HG02973 (cell line): ENCODE results near the gene ASB4.
"Not testable (repeated sequence)": the region's sequence is repeated elsewhere in the genome, so short reads cannot be mapped to it uniquely, and the experiment has no call there.

ENCODE experiments used
- ATAC-seq: cut with Tn5 transposase; IDR thresholded peaks from one replicate; pipeline ENCODE4 v1.9.1; 2021; ENCODE audit warnings: moderate library complexity; ENCODE audit not compliant: unreplicated experiment

Gene ASB4

DNA sequence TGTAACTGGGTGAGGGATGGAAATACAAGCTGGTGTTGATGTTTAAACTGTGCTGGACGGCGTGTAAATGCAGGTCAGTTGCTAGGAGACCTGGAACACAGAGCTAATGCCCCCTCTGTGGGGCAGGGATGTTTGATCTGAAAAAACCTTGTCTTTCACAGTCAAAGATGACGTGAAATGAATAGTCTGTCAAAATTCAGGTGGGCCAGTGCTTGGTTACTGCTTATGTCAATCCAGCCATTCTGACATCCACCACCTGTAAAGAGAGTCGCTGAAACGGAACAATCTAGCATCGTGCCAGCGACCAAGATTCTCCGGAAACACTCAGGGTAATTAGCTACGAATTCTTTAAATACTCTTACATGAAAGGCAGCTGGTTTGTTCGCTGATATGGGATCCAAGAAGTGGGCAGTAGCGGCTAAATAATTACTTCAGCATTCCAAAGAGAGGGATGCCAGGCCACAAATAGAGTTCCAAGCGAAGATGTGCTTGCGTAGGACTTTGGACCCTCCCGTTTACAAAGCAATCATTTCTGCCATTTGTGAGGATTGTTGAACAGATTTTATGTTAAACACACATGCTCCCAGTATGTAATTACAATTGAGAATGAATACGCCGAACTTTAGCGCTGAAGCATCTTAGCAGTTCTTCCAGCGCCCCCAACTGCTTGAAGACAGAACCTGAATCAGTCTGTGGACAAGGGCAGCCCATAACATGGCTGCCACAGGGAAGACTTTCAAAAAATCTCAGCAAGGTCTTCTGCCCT lies 7.3 kb upstream of the ASB4 start:
- no peak for ATAC-seq

DNA sequence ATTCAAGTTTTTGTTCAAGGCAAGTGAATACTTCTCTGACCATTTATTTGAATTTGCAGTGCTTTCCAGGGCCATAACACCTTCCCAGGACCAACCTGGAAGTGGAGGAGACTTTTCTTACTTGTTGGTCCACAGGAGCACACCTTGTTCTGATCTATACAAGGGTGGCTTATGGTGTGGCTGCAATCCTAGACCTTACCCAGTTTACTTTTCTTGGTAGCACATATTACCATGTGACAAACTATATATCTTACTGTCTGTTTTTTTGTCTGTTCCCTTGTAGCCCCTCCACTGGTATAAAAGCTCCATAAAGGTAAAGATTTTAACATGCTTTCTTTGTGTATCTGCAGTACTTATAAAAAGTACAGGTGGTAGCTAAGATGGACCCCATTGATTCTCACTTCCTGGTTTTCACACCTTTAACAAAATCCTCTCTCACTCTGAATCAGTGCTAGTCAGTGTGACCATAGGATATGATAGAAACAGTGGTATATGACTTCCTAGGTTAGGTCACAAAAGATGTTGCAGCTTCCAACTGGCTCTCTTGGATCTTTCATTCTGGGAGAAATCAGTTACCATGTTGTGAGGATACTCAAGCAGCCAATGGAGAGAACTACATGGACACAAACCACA lies 5.6 kb upstream of the ASB4 start:
- ATAC-seq = peak; percentile 63

DNA sequence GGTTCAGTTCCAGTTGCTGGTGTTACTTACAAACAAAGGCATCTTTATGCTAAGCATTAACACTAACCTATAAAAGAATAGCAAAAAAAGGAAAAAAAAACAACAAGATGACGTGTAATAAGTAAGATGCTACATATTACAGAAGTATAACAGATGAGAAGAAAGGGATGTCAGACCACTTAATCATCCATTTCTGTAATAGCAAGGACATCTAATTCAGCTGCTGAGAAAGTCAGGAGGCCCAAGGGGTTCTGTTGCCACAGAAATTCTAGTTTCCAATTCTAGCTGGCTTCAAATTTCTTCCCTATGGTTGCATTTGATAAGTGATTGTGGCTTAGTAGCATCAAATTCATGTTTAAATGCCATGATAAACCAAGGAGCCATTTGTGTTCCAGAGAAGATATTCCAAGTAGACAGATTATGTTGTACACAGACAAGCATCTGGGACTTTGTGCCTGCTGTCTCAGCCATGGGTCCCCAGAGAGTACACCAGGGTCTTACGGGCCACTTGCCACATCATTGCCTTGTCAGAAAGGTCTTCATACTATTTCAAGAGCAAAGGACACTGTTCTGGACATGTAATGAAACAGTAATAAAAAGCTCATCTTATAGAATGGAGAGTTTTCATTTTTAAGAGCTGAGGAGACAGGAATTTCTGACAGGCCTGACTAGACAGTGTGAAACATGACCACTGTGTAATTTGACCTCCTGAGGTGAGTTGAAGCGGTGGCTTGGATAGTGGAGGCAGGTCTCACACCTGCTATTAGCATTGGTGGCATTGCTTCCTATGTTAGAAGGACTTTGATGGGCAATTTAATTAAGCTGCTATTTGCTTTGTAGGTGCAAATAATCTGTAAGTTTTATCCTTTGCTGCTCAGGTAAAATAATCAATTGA lies 4.2 kb upstream of the ASB4 start:
- ATAC-seq = no peak

DNA sequence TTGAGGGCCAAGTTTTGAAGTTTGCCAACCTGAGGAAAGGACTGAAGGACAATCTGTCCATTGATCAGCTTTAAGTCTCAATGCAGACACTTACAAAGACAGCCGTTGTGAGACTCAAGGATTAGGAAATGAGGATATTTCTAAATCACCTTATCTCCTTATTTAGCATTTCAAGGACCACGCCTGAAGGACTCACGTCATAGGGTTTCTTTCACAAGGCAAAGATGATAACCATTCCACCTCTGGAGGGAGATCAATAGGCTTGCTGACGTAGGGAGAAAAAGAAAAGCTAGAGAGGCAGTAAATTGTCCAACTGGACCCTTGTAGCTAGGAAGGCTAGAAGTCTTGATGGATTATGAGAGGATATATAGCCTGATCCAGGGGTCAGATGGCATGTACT lies 3.3 kb upstream of the ASB4 start:
- no peak for ATAC-seq

DNA sequence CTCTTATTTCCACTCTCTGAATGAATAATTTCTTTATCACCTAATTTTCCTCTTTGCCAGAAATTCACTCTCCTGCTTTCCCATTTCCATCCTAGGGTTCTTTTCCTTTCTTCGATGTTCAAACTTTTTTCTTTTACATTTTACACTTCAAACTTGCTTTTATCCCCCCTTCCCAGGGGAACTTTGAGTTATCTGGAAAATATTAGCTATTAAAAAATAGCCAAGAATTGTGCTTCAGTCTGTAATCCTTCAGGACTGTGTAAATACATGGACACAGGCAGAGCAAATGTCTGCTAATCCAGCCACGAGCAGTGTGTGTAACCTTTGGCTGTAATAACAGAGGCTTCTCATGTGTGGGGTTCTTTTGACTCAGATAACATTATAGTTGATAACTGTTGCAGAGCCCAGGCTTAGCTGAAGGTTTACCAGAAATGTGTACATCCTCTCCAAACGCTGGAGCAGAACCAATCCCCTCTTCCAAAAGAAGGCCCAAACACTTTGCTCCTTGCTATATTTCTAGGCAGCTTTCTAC lies 4.6 kb downstream of the ASB4 start:
- ATAC-seq = no peak

DNA sequence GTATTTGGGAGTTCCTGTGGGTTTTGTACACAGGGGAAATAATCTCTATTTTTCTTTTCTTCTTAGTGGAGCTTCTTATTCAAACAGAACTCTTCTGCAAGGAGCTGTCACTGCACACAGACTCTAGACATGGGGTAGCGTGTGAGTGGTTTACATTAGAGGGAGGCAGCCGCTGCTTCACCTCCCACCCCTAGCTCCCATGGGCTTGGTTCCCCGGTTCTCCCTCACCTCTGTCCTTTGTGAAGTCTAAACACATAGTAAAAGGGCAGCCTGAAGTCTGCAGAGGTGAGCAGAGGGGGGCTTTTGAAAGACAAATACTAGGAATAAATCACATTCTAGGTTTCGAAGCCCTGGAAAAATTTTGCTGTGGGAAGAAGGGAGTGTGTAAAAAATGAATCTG lies 5.5 kb downstream of the ASB4 start:
- ATAC-seq = no peak

DNA sequence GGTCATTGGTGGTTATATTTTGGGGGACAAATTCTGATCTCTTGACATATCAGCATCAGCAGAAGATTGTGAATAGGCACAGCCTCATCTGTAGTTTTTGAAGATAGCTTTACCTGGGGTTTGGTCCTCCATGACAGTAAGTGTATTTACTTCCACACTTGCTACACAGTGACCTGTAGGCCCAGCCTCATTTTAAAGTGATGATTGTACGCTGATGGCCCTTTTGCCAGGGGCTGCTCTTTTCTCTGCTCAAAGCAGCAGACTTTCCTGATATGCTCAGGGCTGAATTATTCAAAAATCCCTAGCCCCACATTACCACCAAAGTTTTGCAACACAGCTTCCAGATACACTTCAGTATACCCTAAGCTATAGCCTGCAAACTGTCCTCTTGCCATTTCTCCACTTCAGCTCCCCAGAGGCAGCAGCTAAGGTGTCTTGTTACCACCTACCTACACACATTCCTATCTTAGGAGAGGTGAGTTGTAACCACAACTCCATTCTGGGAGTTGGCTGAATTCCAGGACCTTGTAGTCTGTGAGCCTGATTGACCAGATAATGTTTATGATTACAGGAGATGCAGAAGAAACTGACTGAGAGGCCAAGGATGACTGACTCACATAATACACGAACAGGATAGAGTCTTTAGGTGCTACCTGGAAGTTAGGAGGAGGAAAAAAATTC lies 6.0 kb downstream of the ASB4 start:
- no peak for ATAC-seq

DNA sequence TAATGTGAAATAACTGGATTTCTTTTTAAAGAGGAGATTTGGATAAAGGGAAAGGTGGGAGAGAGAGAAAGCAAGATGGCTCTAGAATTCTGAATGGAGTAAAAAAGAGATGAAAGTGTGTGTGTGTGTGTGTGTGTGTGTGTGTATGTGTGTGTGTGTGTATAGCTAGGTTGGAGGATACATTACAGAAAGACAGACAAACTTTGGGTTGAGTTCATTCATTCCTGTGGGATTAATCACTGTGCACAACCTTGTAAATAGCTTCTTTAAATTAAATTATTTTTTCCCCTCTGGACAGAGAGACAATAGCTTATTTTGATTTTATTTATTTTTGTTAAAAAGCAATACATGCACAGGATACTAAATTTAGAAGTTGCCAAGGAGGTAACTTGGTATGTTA lies 7.5 kb downstream of the ASB4 start:
- ATAC-seq = no peak

DNA sequence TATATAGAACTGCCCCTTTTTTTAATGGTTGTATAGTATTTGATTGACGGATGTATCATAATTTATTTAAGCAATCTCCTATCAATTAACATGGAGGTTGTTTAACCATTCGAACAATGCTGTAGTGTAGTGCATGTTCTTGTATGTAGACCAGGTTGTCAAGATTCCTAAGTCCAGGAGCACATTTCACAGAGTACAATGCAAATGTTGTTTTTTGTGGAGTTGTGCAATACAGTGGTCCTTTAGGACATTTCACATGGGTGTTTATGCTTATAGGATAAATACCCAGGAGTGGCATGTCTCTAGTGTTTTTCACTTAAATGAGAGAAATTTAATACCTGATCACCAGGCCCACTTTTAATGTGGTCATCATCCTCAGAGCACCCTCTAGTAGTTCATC lies 8.1 kb downstream of the ASB4 start:
- no peak for ATAC-seq

DNA sequence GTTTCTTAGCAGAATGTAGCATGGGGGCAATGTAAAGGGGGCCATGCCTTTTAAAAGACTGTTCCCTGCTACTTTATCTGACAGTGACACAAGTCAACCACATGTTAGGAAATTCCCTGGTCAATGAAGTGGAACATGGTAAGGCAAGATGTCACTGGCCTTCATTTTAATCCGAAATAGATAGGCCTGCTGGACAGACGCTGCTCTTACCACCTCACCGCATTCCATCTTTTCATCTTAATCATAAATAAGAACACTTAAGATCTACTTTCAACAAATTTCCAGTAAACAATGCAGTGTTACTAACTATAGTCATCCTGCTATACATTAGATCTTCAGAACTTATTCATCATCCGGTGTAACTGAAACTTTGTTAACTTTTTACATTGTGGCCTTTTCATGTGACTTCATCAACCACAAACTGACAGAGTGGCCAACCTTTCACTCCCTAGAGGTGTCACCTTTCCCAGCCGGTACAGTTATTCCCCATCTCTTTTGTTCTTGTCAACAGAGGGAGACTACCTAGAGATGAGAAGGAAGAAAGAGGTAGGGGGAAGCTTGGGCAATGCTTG lies 15.6 kb downstream of the ASB4 start:
- ATAC-seq = peak; percentile 92

DNA sequence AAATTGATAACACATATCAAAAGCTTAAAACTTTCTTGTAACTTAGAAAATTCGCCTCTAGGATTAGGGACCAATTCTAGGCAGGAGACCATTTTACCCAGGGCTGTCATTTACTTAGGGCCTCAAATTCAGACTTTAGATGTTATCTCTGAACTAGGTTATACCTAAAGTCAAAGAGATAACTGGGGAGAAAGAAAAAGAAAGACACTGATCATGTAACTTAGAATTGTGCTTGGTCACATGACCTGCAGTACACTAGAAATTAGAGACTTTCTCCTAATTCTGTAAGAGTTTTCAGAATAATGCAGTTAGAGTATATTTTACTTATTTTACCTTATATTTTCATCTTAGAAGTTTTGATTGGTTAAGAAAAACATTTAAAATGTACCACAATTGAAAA lies 16.7 kb downstream of the ASB4 start:
- ATAC-seq = no peak

DNA sequence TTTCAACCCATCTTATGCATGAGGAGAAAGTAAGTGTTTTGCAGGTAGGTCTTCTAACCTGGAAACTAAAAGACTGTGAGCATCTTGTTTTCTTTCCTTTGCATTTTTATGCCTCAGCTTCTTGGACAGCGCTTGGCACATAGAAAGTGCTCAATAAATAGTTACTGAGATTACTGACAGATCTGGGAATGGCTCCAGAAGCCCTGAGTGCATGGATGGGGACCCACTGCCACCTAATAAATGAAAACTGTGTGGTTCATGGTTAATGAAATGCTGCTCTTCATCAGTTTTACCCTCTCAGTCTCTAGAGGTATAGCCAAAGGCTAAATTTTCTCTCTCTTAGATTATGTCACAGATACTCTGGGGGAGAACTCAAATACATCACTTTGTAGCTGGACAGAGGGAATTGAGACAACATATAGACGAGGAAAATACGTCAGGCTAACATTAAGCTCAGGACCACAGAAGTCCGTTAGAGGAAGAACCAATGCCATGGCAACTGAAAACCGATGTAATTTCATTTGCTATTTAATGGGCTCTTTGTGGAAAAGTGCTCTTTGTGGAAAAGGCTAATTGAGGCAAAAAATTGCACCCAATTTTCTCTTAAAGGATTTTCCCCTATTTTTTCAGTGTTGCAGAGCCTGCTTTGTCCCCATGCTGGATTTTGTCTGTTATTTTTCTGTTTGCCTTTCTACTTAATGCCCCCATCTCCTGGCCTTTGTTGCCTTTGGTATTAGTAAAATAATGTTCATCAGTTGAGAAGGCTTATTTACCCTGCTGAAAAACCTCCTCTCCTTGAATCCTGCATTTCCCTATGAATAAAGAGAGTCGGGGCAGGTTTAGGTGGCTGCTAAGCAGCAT lies 17.8 kb downstream of the ASB4 start:
- ATAC-seq = no peak

DNA sequence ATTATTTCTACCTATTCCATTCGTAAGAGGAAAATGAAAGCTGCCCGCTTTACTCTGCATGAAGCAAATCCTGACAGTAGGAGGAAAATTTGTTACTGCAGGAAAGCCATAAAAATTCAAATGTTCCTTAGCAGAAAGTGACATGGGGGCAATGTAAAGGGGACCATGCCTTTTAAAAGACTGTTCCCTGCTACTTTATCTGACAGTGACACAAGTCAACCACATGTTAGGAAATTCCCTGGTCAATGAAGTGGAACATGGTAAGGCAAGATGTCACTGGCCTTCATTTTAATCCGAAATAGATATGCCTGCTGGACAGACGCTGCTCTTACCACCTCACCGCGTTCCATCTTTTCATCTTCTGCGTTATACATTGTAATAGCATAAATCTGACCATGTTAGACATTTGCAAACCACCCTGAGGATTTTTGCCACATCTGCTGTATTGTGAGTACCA lies 18.4 kb downstream of the ASB4 start:
- ATAC-seq = not testable (repeated sequence)

DNA sequence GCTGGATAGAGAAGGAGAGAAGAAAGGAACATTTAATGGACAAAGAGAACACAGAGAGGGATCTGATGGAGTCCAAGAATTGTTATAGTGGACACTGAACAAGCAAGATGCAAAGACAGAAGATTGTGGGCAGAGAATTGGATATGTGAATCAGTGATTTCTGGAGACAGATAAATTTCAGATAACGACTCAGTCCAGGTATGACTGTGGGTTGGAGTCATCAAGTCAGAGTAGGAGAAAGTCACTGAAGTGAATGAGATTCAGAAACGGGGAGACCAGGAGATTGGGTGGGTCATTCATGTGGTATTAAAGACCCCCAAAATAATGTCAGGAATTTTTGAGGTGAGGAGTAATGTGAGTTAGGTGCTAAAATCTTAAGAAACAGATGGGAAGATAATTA lies 23.0 kb downstream of the ASB4 start:
- no peak for ATAC-seq

DNA sequence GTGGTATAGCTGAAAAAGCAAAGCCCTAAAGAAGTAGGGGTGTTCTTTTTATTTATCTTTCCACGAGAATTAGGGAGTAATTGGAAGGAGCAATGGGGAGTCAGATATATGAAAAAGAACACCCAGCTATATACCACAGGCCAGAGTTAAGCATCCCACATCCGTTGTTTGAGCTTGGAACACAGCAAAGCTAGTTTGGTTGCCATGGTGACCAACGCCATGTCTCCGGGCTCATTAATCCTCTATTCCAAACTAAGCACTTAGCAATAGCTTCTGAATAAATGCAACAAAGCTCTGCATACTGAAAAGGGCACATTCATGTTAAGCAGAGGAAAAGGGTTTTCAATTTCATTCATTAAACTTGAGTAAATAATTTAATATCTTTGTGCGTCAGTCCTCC lies 23.5 kb downstream of the ASB4 start:
- ATAC-seq = peak; percentile 35

DNA sequence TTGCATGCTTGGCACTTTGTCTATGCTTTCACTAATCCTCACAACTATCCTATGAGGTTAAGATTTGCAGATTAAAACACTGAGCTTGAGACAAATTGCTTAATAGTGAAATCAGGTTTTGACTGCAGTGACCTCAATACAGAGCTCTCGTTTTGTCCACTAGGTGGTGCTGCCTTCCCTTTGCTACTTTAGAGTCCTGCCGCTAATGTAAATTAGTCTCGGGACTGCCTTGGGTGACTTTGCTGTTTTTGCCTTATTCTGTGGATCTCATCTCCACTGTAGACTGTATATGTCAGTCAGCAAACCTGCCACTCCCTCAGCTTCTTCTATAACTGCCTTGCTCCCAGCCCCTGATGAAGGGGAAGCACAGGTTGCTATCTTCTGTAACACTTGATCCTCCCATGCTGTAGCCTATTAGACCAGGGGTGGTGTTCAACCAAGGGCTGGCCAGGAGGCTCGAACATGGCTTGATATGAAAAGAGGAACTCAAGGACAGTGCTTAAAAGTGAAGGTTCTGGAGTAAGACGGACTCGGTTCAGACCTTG lies 26.0 kb downstream of the ASB4 start:
- peak; percentile 86 for ATAC-seq

DNA sequence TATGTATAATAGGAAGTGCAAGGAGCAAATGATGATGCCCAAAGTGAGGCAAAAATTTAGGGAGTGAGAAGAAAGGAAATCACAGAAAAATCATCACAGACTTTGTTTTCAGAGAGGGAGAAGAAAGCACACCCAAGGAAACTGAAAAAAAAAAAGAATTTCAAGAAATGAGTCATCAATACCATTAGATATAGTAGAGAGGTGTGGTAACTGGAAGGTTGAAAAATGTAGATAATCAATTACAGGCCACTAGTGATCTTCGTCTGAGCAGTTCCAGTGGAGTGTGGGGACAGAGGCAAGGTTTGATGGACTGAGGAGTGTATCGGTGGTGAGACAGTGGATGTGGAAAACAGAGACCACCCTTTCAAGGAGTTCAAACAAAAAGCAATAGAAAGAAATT lies 31.7 kb downstream of the ASB4 start:
- peak; percentile 72 for ATAC-seq

DNA sequence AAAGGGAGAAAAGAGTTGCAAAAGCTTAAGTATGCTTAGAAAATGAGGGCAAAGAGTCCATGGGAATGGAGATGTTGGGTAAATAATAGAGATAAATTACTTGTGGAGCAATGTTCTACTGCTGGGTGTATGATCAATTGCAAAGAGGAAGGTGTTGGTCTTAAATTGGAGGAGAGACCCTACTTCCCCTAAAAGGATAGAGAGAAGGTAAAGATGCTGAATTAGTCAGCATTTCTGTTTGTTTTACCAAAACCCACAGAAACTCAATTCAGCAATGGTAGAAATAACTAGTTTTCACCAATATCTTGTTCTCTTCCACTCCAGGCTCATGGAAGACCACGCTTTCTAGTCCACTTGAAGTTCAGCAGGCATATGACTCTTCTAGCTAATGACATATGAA lies 32.1 kb downstream of the ASB4 start:
- peak; percentile 44 for ATAC-seq

DNA sequence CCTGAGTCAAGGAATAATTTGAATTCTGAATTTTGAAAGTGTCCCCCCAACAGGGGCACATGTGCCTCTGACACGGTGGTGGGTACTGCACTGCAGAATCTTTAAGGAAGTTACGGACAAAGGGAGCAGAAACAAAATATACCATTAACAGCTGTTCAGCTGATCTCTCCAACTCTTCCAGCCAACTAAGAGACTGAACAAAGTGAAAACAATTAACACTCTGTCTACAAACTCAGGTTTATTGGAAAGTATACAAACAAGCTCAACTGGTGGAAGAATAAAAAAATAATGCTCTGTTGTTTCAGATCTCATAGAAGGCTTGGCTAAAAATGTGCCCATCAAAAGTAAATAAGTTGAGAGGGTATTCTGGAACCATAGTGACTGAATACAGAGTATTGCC lies 34.4 kb downstream of the ASB4 start:
- no peak for ATAC-seq
